ENCODE results near the gene GSE1.

The GSE1 gene

GRCh38 chr16:85696781-85697180 is 83.7 kb downstream of the GSE1 start:
- Histone ChIP-seq H3K9me3 (ENCODE audit: control insufficient read depth, insufficient read depth, low read length) (no peaks in the 10 kb centered on the region), H3K4me3 (ENCODE audit: low read length) (no peak overlapping the region), H3K9me2 (replicated peaks; ENCODE audit: control insufficient read depth, low read length) (no peaks in the 10 kb centered on the region), H3K27ac (ENCODE audit: low read depth, low read length) (no peak overlapping the region), H3K27me3 (ENCODE audit: control insufficient read depth, low read length) (peaks cover 36% of the 10 kb centered on the region), H3K4me2 (ENCODE audit: low read length) (no peak overlapping the region), H3K4me1 (ENCODE audit: control insufficient read depth, low read length) (no peaks in the 10 kb centered on the region), H3K36me3 (ENCODE audit: control insufficient read depth, low read length) (no peaks in the 10 kb centered on the region), H3K79me2 (ENCODE audit: control insufficient read depth, low read length) (no peaks in the 10 kb centered on the region), H3F3A (ENCODE audit: control insufficient read depth, insufficient read depth) (no peaks in the 10 kb centered on the region), H4K20me1 (ENCODE audit: control insufficient read depth, insufficient read depth, low read depth, low read length) (no peaks in the 10 kb centered on the region)
- TF ChIP-seq, protein P1, sequence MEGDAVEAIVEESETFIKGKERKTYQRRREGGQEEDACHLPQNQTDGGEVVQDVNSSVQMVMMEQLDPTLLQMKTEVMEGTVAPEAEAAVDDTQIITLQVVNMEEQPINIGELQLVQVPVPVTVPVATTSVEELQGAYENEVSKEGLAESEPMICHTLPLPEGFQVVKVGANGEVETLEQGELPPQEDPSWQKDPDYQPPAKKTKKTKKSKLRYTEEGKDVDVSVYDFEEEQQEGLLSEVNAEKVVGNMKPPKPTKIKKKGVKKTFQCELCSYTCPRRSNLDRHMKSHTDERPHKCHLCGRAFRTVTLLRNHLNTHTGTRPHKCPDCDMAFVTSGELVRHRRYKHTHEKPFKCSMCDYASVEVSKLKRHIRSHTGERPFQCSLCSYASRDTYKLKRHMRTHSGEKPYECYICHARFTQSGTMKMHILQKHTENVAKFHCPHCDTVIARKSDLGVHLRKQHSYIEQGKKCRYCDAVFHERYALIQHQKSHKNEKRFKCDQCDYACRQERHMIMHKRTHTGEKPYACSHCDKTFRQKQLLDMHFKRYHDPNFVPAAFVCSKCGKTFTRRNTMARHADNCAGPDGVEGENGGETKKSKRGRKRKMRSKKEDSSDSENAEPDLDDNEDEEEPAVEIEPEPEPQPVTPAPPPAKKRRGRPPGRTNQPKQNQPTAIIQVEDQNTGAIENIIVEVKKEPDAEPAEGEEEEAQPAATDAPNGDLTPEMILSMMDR (IDR thresholded peaks at IDR 0.05; ENCODE audit: low read depth, low read length, poor library complexity, severe bottlenecking) = no peak
- TF ChIP-seq EZH2phosphoT487 (IDR thresholded peaks at IDR 0.05; ENCODE audit: borderline replicate concordance, low read length) = no peak

DNA sequence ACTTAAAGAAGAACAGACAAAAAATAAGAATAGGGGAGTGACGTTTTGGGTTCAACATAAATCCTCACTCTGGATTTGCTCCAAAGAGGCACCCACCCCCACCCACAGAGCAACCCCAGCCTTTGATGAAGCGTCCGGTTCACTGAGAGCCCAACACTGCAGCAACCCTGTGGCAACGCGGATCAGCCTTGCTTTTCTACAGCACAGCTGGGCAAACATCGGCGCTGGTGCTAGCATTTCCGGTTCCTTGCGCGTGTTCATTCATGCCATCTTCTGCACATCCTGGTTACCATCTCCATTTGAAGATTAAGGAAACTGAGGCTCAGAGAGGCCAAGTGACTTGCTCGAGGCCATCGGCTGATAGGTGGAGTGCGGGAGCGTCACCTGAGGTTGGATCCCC is 84.3 kb downstream of the GSE1 start:
- no peaks in the 10 kb centered on the region for H3F3A ChIP-seq (ENCODE audit: control insufficient read depth, insufficient read depth)

DNA sequence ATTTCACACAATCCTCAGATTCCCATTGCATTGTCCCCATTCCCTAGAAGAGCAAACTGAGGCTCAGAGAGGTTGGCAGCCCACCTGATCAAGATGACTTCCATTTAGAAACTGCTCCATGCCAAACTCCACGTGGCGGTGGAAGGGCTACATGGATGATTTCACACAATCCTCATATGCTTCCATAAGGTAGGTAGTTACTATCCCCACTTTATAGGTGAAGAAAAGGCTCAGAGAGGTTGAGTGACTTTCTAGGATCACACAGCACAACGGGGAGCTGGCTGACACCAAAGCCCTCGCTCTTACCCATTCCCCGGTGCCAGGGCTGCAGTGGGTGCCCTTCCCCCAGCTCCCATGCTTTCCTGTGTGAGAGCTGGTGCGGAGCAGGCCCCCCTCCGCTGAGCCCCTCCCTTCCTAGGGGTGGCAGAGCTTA is 85.4 kb downstream of the GSE1 start:
- Histone ChIP-seq H3K36me3 (ENCODE audit: control insufficient read depth, low read length) (no peaks in the 10 kb centered on the region), H3K4me2 (ENCODE audit: low read length) (no peak overlapping the region), H3K4me1 (ENCODE audit: control insufficient read depth, low read length) (no peaks in the 10 kb centered on the region), H3F3A (ENCODE audit: control insufficient read depth, insufficient read depth) (no peaks in the 10 kb centered on the region), H3K27me3 (ENCODE audit: control insufficient read depth, low read length) (peaks cover 34% of the 10 kb centered on the region), H3K9me2 (replicated peaks; ENCODE audit: control insufficient read depth, low read length) (no peaks in the 10 kb centered on the region), H4K20me1 (ENCODE audit: control insufficient read depth, insufficient read depth, low read depth, low read length) (no peaks in the 10 kb centered on the region), H3K4me3 (ENCODE audit: low read length) (no peak overlapping the region), H3K79me2 (ENCODE audit: control insufficient read depth, low read length) (no peaks in the 10 kb centered on the region), H3K9me3 (ENCODE audit: control insufficient read depth, insufficient read depth, low read length) (no peaks in the 10 kb centered on the region), H3K27ac (ENCODE audit: low read depth, low read length) (no peak overlapping the region)
- no peak for TF ChIP-seq EZH2phosphoT487 (IDR thresholded peaks at IDR 0.05; ENCODE audit: borderline replicate concordance, low read length)
- TF ChIP-seq, protein P1 (IDR thresholded peaks at IDR 0.05; ENCODE audit: low read depth, low read length, poor library complexity, severe bottlenecking) = no peak

More for the DNA sequence above, 84.3 kb downstream of the GSE1 start:
- TF ChIP-seq, protein P1 (IDR thresholded peaks at IDR 0.05; ENCODE audit: low read depth, low read length, poor library complexity, severe bottlenecking) = no peak
- no peak for TF ChIP-seq EZH2phosphoT487 (IDR thresholded peaks at IDR 0.05; ENCODE audit: borderline replicate concordance, low read length)
- Histone ChIP-seq H4K20me1 (ENCODE audit: control insufficient read depth, insufficient read depth, low read depth, low read length) (no peaks in the 10 kb centered on the region), H3K79me2 (ENCODE audit: control insufficient read depth, low read length) (no peaks in the 10 kb centered on the region), H3K4me2 (ENCODE audit: low read length) (no peak overlapping the region), H3K36me3 (ENCODE audit: control insufficient read depth, low read length) (no peaks in the 10 kb centered on the region), H3K4me1 (ENCODE audit: control insufficient read depth, low read length) (no peaks in the 10 kb centered on the region), H3K27ac (ENCODE audit: low read depth, low read length) (no peak overlapping the region), H3K9me2 (replicated peaks; ENCODE audit: control insufficient read depth, low read length) (no peaks in the 10 kb centered on the region), H3K4me3 (ENCODE audit: low read length) (no peak overlapping the region), H3K27me3 (ENCODE audit: control insufficient read depth, low read length) (peaks cover 35% of the 10 kb centered on the region), H3K9me3 (ENCODE audit: control insufficient read depth, insufficient read depth, low read length) (no peaks in the 10 kb centered on the region)

Data from DOHH2 (cell line).